ENCODE results near the gene QRSL1.
A peak's percentile ranks its signal among the peaks of the same experiment; 100 is the strongest.

QRSL1 gene

GRCh38 chr6:106637051-106637716 lies 7.8 kb downstream of the QRSL1 start:
- Mint-ChIP-seq H3K27ac (peak overlapping the region; percentile 69), H3K36me3 (ENCODE audit: low read depth) (peaks cover 36% of the 10 kb centered on the region), H3K9me3 (no peaks in the 10 kb centered on the region), H3K4me3 (no peak overlapping the region), H3K27me3 (no peaks in the 10 kb centered on the region), H3K4me1 (peaks cover 40% of the 10 kb centered on the region)
- ATAC-seq, result no peak
- no peak for DNase-seq

GRCh38 chr6:106637717-106638341 lies 8.5 kb downstream of the QRSL1 start:
- H3K27ac Mint-ChIP-seq, result peak overlapping the region; percentile 69
- peaks cover 38% of the 10 kb centered on the region for H3K36me3 Mint-ChIP-seq (ENCODE audit: low read depth)
- DNase-seq, result no peak
- H3K27me3 Mint-ChIP-seq, result no peaks in the 10 kb centered on the region
- H3K4me1 Mint-ChIP-seq, result peaks cover 35% of the 10 kb centered on the region
- no peak overlapping the region for H3K4me3 Mint-ChIP-seq
- H3K9me3 Mint-ChIP-seq, result no peaks in the 10 kb centered on the region
- ATAC-seq, result no peak

DNA sequence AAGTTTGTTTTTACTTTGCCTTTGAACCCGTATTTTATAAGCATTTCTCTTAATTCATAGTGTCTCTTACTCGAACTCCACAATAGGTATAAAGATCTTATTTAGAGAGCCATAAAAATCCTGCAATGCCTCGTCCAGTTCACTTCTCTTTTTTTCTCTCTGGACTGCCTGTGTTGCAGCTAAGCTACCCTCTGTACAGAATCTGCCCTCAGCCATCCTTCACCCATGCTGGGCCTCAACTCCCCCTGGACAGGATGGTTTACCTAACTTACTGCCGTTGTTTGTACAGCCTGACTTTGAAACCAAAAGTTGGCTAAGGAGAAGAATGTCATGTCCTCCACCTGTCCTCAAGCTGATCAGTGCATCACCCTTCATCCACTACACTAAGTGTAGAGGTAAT lies 10.4 kb downstream of the QRSL1 start:
- ATAC-seq (no peak), DNase-seq (no peak)
- Mint-ChIP-seq H3K27ac (no peak overlapping the region), H3K36me3 (ENCODE audit: low read depth) (peaks cover 43% of the 10 kb centered on the region), H3K27me3 (no peaks in the 10 kb centered on the region), H3K9me3 (no peaks in the 10 kb centered on the region), H3K4me3 (no peak overlapping the region), H3K4me1 (peaks cover 28% of the 10 kb centered on the region)

DNA sequence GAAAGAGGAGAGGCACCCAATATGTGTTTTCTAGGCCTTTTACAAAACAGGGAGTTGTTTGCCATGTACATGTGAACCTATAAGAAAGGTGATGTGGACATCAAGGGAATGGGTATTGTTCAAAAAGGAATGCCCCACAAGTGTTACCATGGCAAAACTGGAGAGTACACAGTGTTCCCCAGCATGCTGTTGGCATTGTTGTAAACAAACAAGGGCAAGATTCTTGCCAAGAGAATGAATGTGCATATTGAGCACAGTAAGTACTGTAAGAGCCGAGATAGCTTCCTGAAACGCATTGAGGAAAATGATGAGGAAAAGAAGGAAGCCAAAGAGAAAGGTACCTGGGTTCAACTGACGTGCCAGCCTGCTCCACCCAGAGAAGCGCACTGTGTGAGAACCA lies 13.1 kb downstream of the QRSL1 start:
- H3K9me3 Mint-ChIP-seq, result no peaks in the 10 kb centered on the region
- peaks cover 12% of the 10 kb centered on the region for H3K4me1 Mint-ChIP-seq
- H3K27ac Mint-ChIP-seq, result no peak overlapping the region
- DNase-seq (no peak), ATAC-seq (no peak)
- H3K4me3 Mint-ChIP-seq, result no peak overlapping the region
- H3K27me3 Mint-ChIP-seq, result no peaks in the 10 kb centered on the region
- peaks cover 52% of the 10 kb centered on the region for H3K36me3 Mint-ChIP-seq (ENCODE audit: low read depth)

GRCh38 chr6:106643061-106643460 lies 13.7 kb downstream of the QRSL1 start:
- H3K36me3 Mint-ChIP-seq (ENCODE audit: low read depth), result peaks cover 52% of the 10 kb centered on the region
- no peaks in the 10 kb centered on the region for H3K27me3 Mint-ChIP-seq
- no peak for DNase-seq
- no peak overlapping the region for H3K4me3 Mint-ChIP-seq
- no peak for ATAC-seq
- H3K9me3 Mint-ChIP-seq, result no peaks in the 10 kb centered on the region
- H3K27ac Mint-ChIP-seq, result no peak overlapping the region
- H3K4me1 Mint-ChIP-seq, result peaks cover 8% of the 10 kb centered on the region

DNA sequence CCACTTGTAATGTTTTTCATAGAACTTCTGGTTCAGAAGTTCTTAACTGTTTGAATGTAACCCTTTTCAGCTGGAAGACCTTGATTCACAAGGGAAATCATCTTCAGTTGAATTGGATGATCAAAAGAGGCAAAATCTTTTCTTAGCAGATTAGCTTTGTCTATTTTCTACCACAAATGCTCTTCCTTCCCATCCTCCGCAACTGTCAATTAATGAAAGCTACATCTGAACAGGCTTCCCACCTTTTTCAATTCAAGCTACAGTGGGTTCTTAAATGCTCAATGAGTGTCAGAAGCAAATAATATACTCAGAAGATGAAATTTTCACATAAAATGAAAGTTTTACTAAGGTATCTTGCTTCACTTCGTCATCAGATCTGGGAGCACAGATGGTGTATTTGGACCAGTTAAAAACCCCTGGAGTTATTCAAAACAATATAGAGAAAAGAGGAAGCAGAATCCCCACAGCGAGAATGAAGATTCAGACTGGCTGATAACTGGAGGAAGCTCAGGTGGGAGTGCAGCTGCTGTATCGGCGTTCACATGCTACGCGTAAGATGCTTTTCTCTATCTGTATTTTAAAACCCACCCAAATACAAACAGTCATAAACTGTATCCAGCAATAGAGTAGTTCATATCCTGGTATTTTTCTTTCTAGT lies 19.4 kb downstream of the QRSL1 start:
- Mint-ChIP-seq H3K36me3 (ENCODE audit: low read depth) (peaks cover 53% of the 10 kb centered on the region), H3K4me3 (peak overlapping the region; percentile 44), H3K27me3 (no peaks in the 10 kb centered on the region), H3K9me3 (no peaks in the 10 kb centered on the region), H3K4me1 (peaks cover 3% of the 10 kb centered on the region), H3K27ac (no peak overlapping the region)
- no peak for ATAC-seq
- DNase-seq, result no peak

DNA sequence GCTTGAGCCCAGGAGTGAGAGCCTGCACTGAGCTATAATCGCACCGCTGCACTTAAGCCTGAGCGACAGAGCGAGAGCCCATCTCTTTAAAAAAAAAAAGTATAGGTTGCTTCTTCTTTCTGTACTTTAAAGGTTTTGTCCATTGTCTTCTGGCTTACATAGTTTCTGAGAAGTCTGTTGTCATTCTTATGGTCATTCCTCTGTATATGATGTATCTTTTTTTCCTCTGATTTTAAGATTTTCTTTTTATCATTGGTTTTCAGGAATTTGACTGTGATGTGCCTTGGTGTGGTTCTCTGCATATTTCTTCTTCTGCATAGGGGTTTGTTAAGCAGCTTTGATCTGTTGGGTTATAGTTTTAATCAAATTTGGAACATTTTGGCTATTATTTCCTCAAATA lies 29.1 kb downstream of the QRSL1 start:
- no peak for DNase-seq
- no peaks in the 10 kb centered on the region for H3K27me3 Mint-ChIP-seq
- ATAC-seq, result no peak
- H3K36me3 Mint-ChIP-seq (ENCODE audit: low read depth), result peaks cover 74% of the 10 kb centered on the region
- peaks cover 4% of the 10 kb centered on the region for H3K4me1 Mint-ChIP-seq
- peaks cover 14% of the 10 kb centered on the region for H3K9me3 Mint-ChIP-seq
- H3K27ac Mint-ChIP-seq, result no peak overlapping the region
- H3K4me3 Mint-ChIP-seq, result no peak overlapping the region

DNA sequence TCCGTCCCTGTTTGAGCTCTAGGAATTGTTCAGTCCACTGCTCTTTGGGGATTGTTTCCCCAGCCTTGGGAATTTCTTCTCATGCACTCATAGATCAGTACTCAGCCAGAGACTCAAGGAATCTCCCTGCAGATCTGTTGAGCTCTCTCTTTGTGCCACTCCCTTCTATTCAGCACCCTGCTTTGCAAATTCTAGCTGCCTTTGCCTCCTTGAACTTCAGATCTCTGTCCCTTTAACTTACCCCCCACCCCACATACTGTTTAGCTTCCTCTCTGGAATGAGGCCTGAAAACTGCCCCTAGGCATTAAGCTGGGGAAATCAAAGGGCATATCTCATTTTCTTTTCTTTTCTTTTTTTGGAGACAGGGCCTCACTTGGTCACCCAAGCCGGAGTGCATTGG lies 30.5 kb downstream of the QRSL1 start:
- H3K27me3 Mint-ChIP-seq, result no peaks in the 10 kb centered on the region
- H3K4me3 Mint-ChIP-seq, result no peak overlapping the region
- peak overlapping the region; percentile 54 for H3K27ac Mint-ChIP-seq
- H3K36me3 Mint-ChIP-seq (ENCODE audit: low read depth), result peaks cover 78% of the 10 kb centered on the region
- H3K9me3 Mint-ChIP-seq, result peaks cover 14% of the 10 kb centered on the region
- H3K4me1 Mint-ChIP-seq, result peaks cover 11% of the 10 kb centered on the region
- DNase-seq, result no peak
- no peak for ATAC-seq

GRCh38 chr6:106662458-106662857 lies 33.1 kb downstream of the QRSL1 start:
- H3K27me3 Mint-ChIP-seq, result no peaks in the 10 kb centered on the region
- no peak for DNase-seq
- H3K4me3 Mint-ChIP-seq, result no peak overlapping the region
- H3K9me3 Mint-ChIP-seq, result peaks cover 10% of the 10 kb centered on the region
- peaks cover 62% of the 10 kb centered on the region for H3K36me3 Mint-ChIP-seq (ENCODE audit: low read depth)
- no peak for ATAC-seq
- peaks cover 13% of the 10 kb centered on the region for H3K4me1 Mint-ChIP-seq
- H3K27ac Mint-ChIP-seq, result no peak overlapping the region

- peaks cover 13% of the 10 kb centered on the region for H3K4me1 Mint-ChIP-seq
- H3K36me3 Mint-ChIP-seq (ENCODE audit: low read depth), result peaks cover 33% of the 10 kb centered on the region
- H3K4me3 Mint-ChIP-seq, result no peak overlapping the region
- ATAC-seq, result no peak
- H3K27ac Mint-ChIP-seq, result peak overlapping the region; percentile 41
- peak; percentile 14 for DNase-seq
- H3K27me3 Mint-ChIP-seq, result no peaks in the 10 kb centered on the region
- H3K9me3 Mint-ChIP-seq, result no peaks in the 10 kb centered on the region
Measured at GRCh38 chr6:106666282-106667021, 37.1 kb downstream of the QRSL1 start.

DNA sequence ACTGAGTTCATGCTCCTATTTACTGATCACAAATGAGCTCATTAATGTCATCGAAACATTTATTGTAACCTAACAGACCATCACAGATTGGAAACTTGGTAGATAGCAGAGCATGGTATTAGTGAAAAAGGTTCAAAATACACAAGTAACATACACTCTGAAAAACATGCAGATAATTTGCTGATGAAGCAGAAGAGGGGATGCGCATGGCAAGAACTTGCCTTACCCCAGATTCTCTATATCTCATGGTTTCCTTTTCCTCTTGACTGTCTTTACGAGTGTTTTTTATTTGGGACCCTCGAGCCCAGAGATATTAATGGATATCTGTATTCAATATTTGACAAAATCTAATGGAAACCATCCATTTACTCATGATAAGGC lies 37.6 kb downstream of the QRSL1 start:
- Mint-ChIP-seq H3K9me3 (no peaks in the 10 kb centered on the region), H3K4me1 (peaks cover 13% of the 10 kb centered on the region), H3K36me3 (ENCODE audit: low read depth) (peaks cover 32% of the 10 kb centered on the region), H3K27me3 (no peaks in the 10 kb centered on the region), H3K4me3 (no peak overlapping the region), H3K27ac (peak overlapping the region; percentile 41)
- DNase-seq (no peak), ATAC-seq (no peak)

GRCh38 chr6:106670236-106670635 lies 40.9 kb downstream of the QRSL1 start:
- H3K27me3 Mint-ChIP-seq, result no peaks in the 10 kb centered on the region
- H3K36me3 Mint-ChIP-seq (ENCODE audit: low read depth), result peaks cover 5% of the 10 kb centered on the region
- no peak overlapping the region for H3K4me3 Mint-ChIP-seq
- ATAC-seq (no peak), DNase-seq (no peak)
- H3K9me3 Mint-ChIP-seq, result no peaks in the 10 kb centered on the region
- H3K27ac Mint-ChIP-seq, result no peak overlapping the region
- peaks cover 2% of the 10 kb centered on the region for H3K4me1 Mint-ChIP-seq

GRCh38 chr6:106671651-106672050 lies 42.3 kb downstream of the QRSL1 start:
- Mint-ChIP-seq H3K4me1 (peaks cover 2% of the 10 kb centered on the region), H3K9me3 (no peaks in the 10 kb centered on the region), H3K4me3 (no peak overlapping the region), H3K27ac (no peak overlapping the region), H3K27me3 (no peaks in the 10 kb centered on the region), H3K36me3 (ENCODE audit: low read depth) (no peaks in the 10 kb centered on the region)
- ATAC-seq (no peak), DNase-seq (no peak)

DNA sequence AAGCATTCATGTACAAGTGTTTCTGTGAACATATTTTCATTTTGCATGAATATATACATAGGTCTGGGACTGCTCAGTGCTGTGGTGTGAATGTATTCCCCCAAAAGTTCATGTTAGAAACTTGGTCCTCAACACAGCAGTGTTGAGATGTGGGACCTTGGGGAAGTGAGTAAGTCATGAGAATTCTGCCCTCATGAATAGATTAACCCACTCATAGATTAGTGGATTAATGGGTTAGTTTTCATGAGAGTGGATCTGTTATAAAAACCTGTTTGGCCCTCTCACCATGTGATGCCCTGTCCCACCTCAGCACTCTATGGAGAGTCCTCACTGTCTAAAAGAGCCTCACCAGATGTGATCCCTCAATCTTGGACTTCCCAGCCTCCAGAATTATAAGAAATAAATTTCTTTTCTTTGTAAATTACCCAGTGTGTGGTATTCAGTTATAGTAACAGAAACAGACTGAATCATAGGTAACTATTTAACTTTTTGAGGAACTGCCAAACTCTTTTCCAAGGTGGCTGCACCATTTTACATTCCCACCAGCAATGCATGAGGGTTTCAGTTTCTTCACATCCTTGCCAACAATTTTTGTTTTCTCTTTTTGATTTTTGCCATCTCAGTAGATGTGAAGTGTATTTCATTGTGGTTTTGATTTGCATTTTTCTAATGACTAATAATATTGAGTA lies 45.3 kb downstream of the QRSL1 start:
- no peak overlapping the region for H3K27ac Mint-ChIP-seq

More for the DNA sequence above, 45.3 kb downstream of the QRSL1 start:
- Mint-ChIP-seq H3K9me3 (no peaks in the 10 kb centered on the region), H3K4me1 (peaks cover 4% of the 10 kb centered on the region), H3K36me3 (ENCODE audit: low read depth) (no peaks in the 10 kb centered on the region), H3K27me3 (no peaks in the 10 kb centered on the region), H3K4me3 (no peak overlapping the region)
- DNase-seq, result no peak
- no peak for ATAC-seq
